ENCODE data around the gene MB. TPM values are rescaled to one million over a fixed set of nuclear protein-coding genes. Genes with fewer than 3 reads are reported as not detected.

The MB gene
- not detected in 2 replicates for total RNA-seq

GRCh38 chr22:35617137-35617755 lies at the start of gene MB:
Gene MB (minus strand): TSS chr22:35617329. CDS start chr22:35617257, 72 bp downstream.

DNA sequence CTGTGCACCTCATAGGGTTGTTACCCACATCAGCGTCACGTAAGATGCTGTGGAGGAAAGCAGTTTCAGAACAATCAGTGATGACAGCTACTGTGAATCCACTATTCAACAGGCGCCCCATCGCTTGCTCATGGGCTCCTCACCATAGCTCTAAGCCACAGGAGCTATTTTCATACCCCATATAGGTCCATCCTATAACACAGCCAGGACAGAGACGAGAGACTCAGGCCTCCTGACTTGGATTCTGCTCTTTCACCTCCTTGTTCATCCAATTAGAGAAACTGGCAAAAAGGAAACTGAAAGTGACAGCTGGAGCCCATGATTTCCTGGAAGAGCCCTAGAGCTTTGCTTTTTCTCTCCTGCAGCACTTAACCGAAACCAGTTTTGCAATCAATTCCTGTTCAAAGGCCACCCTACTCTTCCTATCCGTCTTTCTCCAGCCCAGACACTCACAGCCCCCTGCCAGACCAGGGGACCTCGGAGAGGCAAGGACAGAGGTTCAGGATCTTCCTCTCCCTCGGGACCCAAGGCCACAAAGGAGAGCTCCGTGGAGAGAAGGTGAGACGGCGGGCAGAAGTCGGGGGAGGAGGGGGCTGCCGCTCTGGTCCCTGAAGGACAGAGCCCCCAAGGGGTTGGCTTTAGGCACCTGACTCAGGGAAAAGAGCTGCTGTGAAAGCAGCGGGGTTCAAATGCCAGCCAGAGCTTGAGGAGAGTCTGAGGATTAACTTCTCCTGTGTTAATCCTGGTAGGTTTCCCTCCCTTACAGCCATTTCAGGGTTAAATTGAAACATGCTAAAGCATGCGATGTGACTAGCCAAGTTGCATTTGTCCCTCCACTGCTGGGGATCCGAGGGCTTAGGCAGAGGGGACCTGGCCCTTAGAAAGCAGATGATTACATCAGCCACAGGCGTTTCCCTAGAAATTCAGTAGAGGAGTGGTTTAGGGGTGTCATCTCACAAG lies 31.2 kb upstream of the MB start, which contains the start of gene APOL6:
APOL6 (plus strand) TSS at position 381 of the 960 bp plus-strand sequence. CDS start 7,980 bp downstream, outside the sequence.

Other genes with a start within 250 kb of the MB start
- 8.0 and 34.6 TPM in 2 replicates for gene HMOX1, start 236.2 kb downstream of the MB start, total RNA-seq
- gene MCM5, start 217.2 kb downstream of the MB start, total RNA-seq, result 8.1 and 85.8 TPM in 2 replicates
- not detected in 2 replicates for gene RASD2, start 76.5 kb downstream of the MB start, total RNA-seq
- gene APOL6, start 31.1 kb upstream of the MB start, total RNA-seq, result 21.7 and 22.3 TPM in 2 replicates
- gene APOL5, start 100.5 kb upstream of the MB start, total RNA-seq, result not detected in 2 replicates